SK-N-SH treated with all-trans-retinoic acid at 6 μM for 48 hours (cell line): ENCODE data around the gene MAP3K7.

Source experiments
- POU6F1 ChIP-seq: fragments of 250-450 bp; sonication (Bioruptor Pico); IDR thresholded peaks from 2 replicates; pipeline ENCODE4 v1.8.0; 2021; ENCODE audit warnings: low read depth, mild to moderate bottlenecking, moderate library complexity, borderline replicate concordance
- RARB ChIP-seq: fragments of 250-450 bp; sonication (Bioruptor Pico); IDR thresholded peaks from 2 replicates; pipeline ENCODE4 v1.8.0; 2021; ENCODE audit warnings: mild to moderate bottlenecking, moderate library complexity
- TOX ChIP-seq: fragments of 250-450 bp; sonication (Bioruptor Pico); IDR thresholded peaks from 2 replicates; pipeline ENCODE4 v1.8.0; 2021; ENCODE audit warnings: mild to moderate bottlenecking, moderate library complexity, borderline replicate concordance
- ZNF565 ChIP-seq: fragments of 450-650 bp; formaldehyde crosslinking; conservative IDR thresholded peaks from 2 replicates; pipeline ENCODE4 v1.5.0; 2020; ENCODE audit warnings: low read depth, mild to moderate bottlenecking, moderate library complexity

- TF ChIP-seq RARB (CRISPR knock-in tag) (no peak), POU6F1 (no peak), TOX (no peak), ZNF565 (no peak)
Measured at GRCh38 chr6:90537027-90537426, 49.8 kb downstream of the MAP3K7 start.
